Measurements from ENCODE around the gene IQCE.

DNA sequence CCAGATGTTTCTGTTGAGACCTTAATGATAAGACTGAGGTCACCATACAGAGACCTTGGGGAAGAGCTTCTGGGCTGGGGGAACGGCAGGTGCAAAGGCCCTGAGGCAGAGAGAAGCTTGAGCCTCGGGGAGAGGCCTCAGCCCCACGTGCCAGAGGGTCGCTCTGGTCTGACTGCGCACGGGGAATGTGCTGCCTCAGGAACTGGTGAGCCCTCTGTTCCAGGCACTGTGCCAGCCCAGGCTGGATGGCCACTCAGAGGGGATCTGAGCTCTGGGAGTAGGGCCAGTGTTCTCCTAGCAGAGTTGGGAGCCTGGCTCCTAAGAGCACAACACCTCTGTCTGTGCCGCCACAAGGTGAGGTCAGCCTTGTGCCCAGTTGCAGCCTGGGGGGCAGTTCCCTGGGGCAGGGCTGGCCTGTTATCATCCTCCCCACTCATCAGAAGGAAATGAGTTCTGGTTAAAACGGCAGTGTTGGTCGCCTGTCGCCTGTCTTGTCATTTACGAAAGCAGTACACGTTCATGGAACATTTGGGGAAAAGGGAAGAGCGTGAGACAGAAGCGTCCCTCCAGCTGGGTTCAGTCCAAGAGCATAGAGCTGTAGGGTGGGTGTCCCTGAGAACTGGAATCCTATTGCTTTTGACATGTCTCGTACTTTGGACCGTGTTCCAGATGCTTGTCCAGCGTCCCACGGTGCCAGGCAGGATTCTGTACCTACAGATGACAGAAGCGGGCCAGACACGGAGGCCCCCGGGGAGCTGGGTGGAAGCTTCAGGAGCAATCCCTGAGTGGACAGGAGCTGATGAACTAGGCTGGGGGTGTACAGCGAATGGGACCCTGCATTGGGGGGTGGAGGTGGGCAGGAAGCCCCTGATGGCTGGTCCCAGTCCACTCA, 77.3 kb downstream of the IQCE start:
- TF ChIP-seq, protein P1, sequence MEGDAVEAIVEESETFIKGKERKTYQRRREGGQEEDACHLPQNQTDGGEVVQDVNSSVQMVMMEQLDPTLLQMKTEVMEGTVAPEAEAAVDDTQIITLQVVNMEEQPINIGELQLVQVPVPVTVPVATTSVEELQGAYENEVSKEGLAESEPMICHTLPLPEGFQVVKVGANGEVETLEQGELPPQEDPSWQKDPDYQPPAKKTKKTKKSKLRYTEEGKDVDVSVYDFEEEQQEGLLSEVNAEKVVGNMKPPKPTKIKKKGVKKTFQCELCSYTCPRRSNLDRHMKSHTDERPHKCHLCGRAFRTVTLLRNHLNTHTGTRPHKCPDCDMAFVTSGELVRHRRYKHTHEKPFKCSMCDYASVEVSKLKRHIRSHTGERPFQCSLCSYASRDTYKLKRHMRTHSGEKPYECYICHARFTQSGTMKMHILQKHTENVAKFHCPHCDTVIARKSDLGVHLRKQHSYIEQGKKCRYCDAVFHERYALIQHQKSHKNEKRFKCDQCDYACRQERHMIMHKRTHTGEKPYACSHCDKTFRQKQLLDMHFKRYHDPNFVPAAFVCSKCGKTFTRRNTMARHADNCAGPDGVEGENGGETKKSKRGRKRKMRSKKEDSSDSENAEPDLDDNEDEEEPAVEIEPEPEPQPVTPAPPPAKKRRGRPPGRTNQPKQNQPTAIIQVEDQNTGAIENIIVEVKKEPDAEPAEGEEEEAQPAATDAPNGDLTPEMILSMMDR (conservative IDR thresholded peaks at IDR 0.05 in 1 of 2, IDR thresholded peaks at IDR 0.05 in 1 of 2; ENCODE audit: low read depth in 1 of 2, low read length in 2 of 2): no peak
- TF ChIP-seq EZH2 (IDR thresholded peaks at IDR 0.05; ENCODE audit: low read length, missing control alignments): no peak
